Kasumi-1 (cell line): ENCODE measurements around the gene LRP8.

Experiments used
- DNase-seq, 2 experiments: peaks; one replicate each; lab custom pipeline; 2025; lab: John Stamatoyannopoulos, UW

The LRP8 gene

DNA sequence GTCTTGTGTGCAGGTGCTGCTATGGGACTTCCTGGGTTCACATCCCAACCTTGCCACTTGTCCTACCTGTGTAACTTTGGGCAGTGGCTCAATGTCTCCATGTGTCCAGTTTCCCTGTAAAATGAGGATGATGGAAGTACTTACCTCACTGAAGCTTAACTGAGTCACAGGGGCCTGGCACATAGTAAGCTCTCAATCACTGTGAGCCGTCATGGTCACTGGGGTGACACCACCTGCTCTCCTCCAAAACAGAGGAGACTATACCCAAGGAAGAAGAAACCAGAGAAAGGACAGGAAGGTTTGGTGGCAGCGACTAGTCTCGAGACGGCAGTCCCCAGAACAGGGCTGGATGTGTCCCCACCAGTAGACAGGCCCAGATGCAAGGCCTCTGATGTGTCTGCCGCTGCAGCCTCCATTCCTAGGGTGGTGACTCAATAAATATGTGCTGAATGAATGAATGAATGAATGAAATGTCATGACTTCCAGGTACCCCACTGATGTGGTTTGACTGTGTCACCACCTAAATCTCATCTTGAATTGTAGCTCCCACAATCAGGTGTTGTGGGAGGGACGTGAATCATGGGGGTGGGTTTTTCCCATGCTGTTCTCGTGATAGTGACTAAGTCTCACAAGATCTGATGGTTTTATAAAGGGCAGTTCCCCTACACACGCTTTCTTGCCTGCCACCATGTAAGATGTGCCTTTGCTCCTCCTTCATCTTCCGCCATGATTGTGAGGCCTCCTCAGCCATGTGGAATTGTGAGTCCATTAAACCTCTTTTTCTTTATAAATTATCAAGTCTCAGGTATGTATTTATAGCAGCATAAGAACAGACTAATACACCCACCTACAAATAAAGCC lies 13.0 kb upstream of the LRP8 start:
- DNase-seq, result no peak

DNA sequence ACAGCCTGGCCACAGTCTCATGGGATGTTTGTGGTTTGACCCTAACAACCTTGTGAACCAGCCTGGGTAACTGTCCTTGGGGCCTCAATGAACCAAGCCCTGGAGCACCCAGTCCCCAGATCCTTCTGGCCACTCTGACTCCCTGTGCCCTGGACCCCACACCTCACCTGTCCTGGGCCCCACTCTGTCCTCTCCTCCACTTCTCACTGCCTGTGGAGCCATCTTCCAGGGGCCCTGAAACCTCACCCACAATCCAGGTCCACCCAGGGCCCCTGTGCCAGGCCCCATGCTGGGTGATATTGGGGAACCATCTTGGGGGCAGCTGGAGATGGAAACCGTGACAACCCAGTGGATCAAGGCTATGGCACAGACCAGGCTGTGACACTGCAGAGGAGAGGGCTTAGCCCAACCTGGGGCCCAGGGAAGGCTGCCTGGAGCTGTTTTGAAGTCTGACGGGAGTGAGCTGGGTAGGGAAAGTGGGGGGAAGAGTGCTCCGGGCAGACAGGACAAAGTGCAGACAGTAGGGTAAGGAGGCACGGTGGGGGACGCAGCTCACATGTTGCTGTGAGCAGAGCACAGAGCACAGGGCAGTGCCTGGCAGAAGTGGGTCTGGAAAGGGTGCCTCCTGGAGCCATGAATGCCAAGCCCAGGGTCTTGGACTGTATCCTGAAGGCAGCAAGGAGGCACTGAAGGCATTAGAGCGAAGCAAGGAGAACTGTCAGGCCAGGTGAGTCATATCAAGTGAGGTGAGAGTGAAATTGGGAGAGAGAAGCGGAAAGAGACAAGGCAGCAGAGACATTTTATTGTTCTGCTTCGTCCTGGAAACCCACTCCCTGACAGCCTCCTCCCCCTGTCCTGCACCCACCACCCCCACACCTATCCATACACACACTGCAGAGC lies 12.1 kb upstream of the LRP8 start:
- DNase-seq, result no peak

DNA sequence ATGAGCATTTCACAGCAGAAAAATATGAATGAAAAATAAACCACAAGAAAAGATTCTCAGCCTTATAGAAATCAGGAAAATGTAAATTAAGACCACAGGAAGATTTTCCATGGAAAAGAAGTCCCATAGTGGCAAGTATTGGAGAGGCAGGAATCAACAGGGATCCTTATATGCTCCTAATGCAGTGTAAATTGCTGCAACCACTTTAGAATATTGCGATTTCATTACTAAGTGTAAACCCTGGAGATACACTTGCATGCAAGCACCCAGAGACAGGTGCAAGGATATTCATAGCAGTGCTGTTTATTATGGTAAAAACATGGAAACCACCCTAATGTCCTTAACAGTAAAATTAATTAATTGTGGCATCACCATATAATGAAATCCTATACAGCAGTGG lies 10.6 kb upstream of the LRP8 start:
- DNase-seq, result no peak

DNA sequence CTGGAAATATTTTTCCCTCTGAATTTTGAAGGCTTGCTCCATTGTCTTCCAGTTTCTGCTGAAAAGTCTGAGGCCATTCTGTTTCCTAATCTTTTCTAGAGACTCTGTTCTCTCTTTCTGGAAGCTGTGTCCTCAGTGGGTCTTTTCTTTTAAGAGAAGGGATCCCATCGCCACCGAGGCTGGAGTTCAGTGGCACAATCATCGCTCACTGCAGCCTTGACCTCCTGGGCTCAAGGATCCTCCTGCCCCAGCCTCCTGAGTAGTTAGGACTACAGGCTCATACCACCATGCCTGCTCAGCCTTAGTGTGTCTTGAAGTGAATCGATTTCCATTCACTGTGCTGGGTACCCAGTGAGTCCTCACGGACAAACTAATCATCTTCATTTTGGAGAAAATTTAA lies 9.6 kb upstream of the LRP8 start:
- no peak for DNase-seq

DNA sequence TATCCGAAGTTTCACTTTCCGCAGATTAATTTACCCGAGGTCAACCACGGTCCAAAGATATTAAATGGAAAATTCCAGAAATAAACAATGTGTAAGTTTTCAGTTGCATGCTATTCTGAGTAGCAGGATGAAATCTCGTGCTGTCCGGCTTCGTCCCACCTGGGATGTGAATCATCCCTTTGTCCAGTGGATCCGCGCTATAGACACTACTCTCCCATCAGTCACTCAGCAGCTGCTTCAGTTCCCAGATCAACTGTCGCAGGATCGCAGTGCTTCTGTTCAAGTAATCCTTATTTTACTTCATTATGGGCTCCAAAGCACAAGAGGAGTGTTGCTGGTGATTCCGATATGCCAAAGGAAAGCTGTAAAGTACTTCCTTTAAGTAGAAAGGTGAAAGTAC lies 8.3 kb upstream of the LRP8 start:
- no peak for DNase-seq

DNA sequence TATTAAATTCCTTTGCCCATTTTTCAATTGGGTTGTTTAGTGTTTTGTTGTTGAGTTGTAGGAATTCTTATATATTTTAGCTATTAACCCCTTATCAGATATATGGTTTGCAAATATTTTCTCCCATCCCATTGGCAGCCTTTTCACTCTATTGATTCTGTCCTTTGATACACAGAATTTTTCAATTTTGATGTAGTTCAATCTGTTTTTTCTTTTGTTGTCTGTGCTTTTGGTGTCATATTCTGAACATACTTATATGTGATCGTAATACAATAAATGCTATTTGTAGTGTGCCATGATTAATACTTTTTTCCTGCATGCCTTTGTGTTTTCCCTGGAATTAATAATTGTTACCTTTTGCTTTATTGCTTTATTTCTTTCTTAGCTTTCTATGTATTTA lies 7.8 kb upstream of the LRP8 start:
- DNase-seq, result no peak

DNA sequence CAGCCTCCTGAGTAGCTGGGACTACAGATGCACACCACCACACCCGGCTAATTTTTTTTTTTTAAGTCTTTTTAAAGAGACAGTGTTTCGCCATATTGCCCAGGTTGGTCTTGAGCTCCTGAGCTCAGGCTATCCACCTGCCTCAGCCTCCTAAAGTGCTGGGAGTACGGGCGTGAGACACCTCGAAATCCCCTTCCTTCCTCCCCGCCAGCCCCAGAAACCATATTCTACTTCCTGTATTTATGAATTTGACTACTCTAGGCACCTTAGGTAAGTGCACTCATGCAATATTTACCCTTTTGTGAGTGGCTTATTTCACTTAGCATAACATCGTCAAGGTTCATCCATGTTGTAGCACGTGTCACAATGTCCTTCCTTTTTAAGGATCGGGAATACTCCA lies 6.9 kb upstream of the LRP8 start:
- peak; percentile 7 to 16 for DNase-seq

DNA sequence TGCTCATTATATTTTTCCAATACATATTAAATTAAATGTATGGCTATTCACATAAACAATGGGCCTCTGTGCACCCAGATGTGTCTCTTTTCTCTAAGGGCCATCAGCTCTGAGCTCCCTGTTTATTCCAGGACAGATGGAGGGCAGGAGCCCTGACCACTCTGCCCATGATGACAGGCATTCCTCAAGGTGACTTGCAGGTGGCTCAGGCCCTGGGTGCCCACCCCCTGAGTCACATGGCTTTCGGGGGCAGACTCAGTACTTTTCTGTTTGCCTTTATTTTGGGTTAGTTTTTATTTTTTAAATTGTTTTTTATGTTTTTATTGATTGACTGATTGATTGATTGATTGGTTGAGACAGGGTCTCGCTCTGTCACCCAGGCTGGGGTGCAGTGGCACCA lies 6.4 kb upstream of the LRP8 start:
- no peak for DNase-seq

DNA sequence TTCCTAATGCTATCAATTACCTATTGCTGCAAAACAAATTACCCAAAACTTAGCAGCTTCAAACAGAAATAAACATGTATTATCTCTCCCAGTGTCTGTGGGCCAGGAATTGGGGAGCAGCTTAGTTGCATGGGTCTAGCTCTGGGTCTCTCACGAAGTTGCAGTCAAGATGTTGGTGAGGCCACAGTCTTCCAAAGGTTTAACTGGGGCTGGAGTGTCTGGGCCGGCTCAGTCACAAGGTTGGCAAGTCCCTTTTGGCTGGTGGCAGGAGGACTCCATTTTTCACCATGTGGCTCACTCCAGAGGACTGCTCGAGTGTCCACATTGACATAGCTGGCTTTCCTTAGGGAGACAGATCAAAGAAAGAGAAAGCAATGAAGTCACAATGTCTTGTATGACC lies 5.0 kb upstream of the LRP8 start:
- no peak for DNase-seq

DNA sequence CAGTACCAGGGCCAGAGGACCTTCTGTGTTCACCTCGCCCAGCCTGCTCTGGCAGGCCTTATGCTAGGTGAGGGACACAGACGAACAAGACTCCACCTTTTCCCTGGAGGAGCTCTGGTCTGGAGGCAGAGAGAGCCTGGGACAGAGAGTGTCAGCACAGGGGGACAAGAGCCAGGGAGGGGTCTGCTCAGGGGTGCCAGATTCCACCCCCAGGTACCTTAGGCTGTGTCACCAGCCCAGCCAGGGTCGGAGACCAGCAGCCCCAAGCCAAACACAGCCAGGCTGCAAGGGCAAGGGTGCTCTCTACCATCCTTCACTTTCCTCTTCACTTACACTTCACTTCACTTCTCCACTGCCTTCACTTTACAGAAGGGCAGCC lies 4.3 kb upstream of the LRP8 start:
- DNase-seq, result no peak

DNA sequence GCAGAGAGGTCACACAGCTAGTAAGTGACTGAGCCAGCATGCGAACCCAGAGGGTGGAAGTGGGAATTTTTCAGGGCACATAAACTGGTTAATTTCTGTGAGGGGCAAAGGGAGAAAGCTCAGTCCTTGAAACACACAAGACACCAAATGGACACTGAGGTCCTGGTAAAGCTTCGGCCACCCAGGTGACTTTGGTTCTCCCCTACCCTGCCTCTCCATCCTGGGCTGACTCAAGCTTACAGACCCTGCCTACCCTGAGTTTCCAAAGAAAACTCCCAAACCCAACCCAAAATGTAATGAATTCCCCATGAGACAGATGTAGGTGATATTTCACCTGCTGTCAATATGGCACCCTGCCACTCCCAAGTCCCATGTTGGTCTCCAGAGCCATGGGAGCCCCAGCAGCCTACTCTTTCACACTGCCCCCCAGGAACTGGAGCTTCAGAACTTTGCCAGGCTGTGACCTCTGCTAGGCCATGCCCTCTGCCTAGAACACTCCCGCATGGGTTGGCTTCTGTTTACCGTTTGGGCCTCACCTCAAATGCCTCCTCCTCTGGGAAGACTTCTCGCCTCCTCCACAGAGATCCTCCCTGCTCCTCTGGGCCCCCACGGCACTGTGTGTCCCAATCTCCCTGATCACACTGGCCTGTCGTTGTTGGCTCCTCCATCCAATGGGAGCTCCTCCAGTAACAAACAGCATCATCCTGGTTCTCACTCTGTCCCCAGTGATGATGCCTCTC lies 3.7 kb upstream of the LRP8 start:
- no peak for DNase-seq

DNA sequence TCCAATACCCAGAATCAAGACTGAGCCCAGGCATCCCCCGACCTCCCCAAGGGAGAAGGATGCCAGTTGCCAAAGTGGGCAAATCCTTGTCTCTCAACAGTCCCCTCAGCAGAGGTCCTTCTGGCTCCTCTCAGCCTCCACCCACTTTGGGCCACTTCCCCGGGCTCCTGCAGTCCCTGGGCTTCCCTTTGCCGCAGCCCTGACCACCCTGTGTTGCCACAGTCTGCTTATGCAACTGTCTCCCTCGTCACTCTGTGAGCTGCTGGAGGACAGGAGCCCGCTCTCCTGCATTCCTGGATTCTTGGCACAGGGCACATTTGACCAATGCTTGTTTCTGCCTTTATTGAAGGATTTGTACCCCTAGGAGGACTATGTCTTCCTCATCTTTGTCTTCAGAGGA lies 2.9 kb upstream of the LRP8 start:
- DNase-seq, result no peak

DNA sequence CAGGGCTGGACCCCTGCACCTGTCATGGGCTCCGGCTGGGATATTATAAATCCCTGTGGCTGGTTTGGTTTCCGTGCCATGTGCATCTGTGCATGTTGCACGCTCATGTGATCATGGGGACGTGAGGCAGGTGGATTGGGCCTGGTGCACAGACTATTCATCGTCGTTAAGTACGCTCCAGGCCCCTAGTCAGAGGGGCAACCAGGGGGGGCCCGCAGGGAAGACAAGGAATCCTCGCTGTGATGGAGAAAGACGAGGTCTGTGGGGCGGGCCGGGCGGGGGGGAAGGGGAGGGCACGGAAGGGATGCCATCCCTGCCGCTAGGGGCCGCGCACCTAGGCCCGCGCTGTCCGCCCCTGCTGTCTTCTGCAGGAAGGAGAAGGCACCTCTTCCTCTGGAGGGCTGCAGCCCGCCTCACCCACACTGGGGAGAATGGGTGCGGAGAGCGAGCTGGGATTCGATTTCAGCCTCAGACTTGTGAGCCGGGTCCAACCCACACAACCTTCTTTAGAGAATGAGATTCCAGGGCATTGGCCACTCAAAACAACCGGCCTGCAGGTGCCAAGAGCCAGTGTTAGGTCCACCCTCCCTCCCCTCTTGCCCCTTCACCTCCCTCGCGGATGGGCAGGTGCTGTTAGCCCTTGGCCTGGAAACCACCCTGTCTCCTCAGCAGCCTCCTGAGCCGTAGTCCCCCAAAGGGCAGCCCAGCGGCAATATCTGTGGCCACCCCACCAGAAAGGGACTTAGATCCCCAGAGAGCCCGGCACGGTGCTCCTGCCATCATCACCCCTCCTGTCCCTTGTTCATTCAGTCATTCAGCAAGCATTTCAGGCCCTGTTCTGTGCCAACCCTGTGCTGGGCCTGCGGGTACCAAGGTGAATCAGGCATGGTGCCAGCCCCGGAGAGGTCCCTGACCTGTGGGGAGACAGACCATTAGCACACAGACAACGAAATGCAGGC lies 950 bp upstream of the LRP8 start:
- DNase-seq, result peak; percentile 12 to 32

DNA sequence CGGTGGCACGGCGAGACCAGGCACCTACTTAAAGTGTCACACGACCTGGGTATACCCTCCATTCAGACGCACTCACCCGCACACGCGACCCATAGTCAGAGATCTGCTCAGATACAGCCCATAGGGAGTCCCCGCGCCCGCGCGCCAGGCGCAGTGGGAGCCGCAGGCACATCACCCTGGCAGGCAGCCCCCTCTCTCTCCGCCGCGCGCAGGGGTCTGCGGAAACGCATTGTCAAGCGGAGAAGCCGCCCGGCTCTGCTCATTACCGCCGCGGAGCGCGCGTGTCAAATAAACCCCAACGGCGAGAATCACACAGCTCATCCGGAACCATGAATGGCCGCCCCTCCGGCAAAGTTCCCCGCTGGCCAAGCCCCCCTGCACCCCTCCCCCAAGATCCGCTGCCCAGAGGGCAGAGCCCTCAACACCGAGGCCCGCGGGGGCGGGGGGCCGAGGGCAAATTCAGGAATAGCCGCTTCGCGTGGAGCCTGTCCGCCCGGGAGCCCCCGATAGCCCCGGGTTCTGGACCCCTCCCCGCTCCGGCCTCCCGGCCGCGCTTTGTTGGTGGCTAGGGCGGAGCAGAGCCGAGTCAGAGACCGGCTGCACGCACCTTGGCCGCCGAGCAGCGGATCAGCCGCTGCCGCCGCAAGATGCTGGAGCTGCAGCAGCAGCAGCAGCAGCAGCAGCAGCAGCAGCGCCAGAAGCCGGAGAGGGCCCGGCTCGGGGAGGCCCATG lies 522 bp downstream of the LRP8 start:
- peak; percentile 28 to 38 for DNase-seq

DNA sequence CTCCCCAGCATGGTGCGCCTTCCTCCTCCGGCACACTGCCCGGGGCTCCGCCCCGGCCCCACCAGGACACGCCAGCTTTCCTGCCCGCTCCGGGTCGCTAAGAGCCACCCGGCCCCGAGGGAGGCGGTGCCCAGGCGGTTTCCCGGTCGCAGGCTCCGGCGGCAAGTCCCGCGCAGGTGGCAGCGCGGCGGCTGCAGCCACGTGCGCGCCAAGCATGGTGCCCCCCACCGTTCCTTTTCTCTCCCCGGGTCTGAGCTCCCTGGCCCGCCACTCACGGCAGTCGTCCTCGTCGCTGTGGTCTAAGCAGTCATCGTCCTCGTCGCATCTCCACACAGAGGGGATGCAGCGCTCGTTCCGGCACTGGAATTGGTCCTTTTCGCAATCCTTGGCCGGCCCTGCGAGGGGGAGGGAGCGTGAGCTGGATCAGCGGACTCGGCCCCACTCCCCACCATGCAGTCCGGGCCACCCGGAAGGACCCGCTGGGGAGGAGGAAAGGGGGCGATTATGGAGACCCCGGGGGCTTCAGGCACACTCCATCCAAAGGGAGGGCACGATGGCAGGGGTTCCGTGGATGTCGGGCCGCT lies 1.2 kb downstream of the LRP8 start:
- DNase-seq, result peak; percentile 43 to 64

DNA sequence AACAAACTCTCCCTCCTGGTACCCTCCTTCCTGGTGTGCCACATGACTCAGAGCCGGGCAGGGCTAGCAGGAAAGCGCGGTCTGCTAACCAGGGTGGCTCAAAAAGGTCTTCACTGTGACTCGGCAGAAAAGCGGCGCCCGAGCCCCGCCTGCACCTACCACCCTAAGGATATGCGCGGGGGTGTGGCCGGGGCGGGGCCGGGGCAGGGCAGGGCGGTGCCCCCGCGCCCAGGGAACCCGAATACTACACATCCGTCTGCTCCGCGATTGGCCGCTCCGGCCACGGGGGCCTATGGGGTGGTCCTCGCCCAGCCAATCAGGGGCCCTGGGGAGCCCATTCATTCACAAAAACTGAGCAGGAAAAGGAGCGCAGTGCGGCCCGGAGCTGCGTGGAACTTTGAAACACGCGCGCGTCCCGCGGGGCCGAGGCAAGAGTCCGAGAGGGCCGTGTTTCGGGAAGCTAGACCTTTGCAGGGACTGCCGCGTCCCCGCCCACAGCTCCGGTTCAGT lies 1.7 kb downstream of the LRP8 start:
- DNase-seq, result peak; percentile 96 to 97

DNA sequence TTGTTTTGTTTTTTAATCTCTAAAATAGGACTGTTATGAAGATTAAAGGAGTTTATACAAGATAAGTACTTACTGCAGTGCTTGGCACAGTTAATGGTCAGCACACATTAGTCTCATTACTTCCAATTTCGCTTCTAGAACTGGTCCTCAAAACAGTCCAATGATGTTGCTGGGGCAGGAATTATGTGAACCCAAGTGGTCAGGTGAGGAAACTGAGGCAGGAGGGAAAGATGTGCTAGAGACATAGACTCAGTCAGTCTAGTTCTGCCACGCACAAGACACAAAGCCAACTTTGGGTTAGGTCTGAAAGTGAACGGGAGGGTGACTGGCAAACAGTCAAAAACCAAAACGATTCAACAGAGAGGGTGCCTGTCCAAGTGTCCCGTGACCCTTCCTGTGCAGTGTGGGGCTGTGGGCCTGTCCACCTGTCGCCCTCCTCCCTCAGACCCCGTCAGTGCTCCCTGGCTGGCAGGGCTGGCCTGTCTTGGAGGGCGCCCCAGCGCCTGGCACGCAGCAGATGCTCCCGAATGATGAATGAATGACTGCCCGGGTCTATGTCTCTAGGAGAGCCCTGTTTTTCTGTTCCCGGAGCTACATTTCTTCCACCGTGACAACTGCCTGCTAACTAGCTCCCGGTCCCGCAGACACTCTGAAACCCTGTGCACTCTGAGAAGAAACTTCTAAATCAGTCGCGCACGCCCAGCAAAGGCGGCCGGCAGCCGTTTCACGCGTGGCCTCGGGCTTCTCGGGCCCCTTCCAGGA lies 2.4 kb downstream of the LRP8 start:
- no peak for DNase-seq

DNA sequence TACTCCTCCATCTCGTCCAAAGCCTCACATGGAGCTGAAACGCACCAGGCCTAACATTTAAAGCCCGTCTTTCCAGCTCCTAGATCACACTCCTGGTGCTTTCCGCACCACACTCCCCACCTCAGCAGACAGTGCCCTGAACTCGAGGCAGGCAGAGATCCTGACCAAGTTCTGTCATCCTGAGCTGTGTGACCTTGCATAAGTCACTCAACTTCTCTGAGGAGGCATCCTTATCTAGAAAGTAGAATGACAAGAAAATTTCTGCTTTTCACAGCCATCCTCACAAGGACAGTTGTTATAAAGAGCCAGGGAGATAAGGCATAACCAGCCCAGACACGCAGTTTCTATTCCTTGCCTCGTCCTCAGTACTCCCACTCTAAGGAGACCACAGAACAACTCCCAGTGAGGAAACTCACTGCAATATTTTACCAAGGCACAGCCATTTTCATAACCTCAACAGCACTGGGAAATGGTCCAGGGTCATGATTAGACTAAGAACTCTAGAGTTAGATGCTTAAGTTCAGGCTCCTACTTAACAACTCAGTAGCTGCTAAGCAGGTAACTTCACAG lies 3.1 kb downstream of the LRP8 start:
- no peak for DNase-seq

DNA sequence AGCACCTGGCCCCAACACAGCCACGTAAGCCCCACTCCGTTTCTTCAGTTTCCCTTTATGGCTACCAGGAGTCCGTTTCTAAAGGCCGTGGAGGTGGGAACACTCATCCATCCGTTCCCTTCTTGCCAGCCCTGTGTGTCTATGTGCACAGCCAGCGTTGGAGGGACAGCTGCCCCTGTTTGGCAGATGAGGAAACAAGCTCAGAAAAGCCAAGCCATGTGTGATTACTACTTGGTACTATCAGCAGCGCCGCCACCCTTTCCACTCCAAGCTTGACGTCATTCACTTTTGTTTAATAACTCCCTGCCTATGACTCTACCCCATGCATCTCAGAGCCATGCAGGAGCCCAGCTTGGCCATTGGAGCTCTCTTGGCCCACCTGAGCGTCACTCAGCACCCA lies 3.5 kb downstream of the LRP8 start:
- DNase-seq, result no peak
